Psoas muscle (tissue), 8 donors: ENCODE measurements around the gene CDS1. TPM values are rescaled to one million over a fixed set of nuclear protein-coding genes. Genes with fewer than 3 reads are reported as not detected.
"Not testable (repeated sequence)": the region's sequence is repeated elsewhere in the genome, so short reads cannot be mapped to it uniquely, and the experiment has no call there.

ENCODE experiments used
- ATAC-seq, 4 donors: fragments of 200-7000 bp; cut with Tn5 transposase; one replicate each; pipeline ENCODE4 v1.9.1; 2020; ENCODE audit warnings: moderate library complexity in 3 of 4, mild to moderate bottlenecking in 2 of 4
- DNase-seq, 2 donors: peaks; one replicate each; pipeline ENCODE4 v3.0.0-alpha.2; 2020
- H3K27ac ChIP-seq: fragments of 200-600 bp; one replicate; pipeline ENCODE4 v1.8.0; 2022
- H3K27me3 ChIP-seq, 3 donors: fragments of 200-600 bp in 1 of 3; one replicate each; pipeline versions ENCODE4 v1.6.1 to v1.8.0; 2013 to 2022; ENCODE audit warnings: low read length in 2 of 3, mild to moderate bottlenecking in 2 of 3, moderate library complexity in 1 of 3; ENCODE audit not compliant: insufficient read depth in 3 of 3
- H3K36me3 ChIP-seq, 2 donors: fragments of 200-600 bp in 1 of 2; one replicate each; pipeline versions ENCODE4 v1.6.1 to v1.8.0; 2013 to 2022; ENCODE audit warnings: low read depth in 1 of 2, mild to moderate bottlenecking in 1 of 2, moderate library complexity in 1 of 2; ENCODE audit not compliant: insufficient read depth in 1 of 2
- H3K4me1 ChIP-seq: fragments of 200-600 bp; one replicate; pipeline ENCODE4 v1.8.0; 2022
- H3K4me3 ChIP-seq: fragments of 200-600 bp; one replicate; pipeline ENCODE4 v1.8.0; 2022; ENCODE audit warnings: mild to moderate bottlenecking
- H3K9me3 ChIP-seq: fragments of 200-600 bp; one replicate; pipeline ENCODE4 v1.8.0; 2022
- WGBS, 3 donors: extraction: QIAGEN DNeasy Blood & Tissue Kit; methylation state at CpG; one replicate each; pipeline versions ENCODE4 v1.1.6 to v1.1.7; 2013; 5-methylcytosine and 5-hydroxymethylcytosine counted together
- intact Hi-C, 2 donors: fragments of 100-400 bp; cut with DNase I; formaldehyde crosslinking; loops; one replicate each; pipeline versions ENCODE4 v1.11.0 to v1.14.2; 2022
- polyA plus RNA-seq, 3 donors: library from polyadenylated mRNA; stranded (reverse); fragments of 200-250 nt; gene quantifications; one replicate each; pipeline ENCODE4 v1.2.3, GENCODE V29; 2013
- total RNA-seq, 4 donors: library from RNA; stranded (reverse); fragmentation: NEBNext Ultra II Directional in 2 of 4; extraction: Animal tissue kit (Norgen Biotek cat#: 25700) in 2 of 4; gene quantifications; one replicate each; pipeline versions ENCODE4 v1.2.1 to v1.2.4, GENCODE V29; 2021 to 2023
- TF ChIP-seq, protein P1 (sequence below): fragments of 200-600 bp; IDR thresholded peaks from one replicate; pipeline ENCODE4 v1.8.0; 2022; ENCODE audit warnings: antibody characterized with exemption
- donor health status: healthy with polysubstance abuse.
- donor health status: DM: no; HTN: no; CAD: no; lungs with moderate emphysema.
- donor health status: Bipolar disorder and iron deficiency.
- donor health status: healthy.
- donor health status: DM: yes; HTN: yes; CAD: no.
- donor health status: DM: no; HTN: no; CAD: no.
- donor health status: DM: no; HTN: no; CAD: no.
- donor health status: DM: yes; HTN: yes; CAD: no.

The CDS1 gene
- total and polyA plus RNA-seq, 7 donors, result 0.03 to 0.37 (median 0.04) TPM; not detected in 1

DNA sequence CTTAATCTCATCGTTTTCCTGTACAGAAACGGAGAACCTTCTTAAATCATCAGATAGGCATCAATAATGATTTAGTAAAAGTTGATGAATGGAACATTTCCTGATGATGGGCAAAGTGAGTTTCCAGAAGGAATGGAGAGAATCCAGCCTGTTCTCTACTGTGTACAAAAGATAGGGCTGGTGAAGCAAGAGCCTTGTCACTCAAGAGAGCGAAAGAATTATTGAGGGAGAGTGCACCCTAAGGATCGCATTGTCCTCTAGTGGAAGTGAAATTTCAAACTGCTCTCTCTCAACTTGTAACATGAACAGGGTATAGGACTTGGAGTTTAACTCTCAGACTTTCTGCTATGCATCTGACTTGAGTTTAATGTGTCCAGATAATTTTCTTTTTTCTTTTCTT lies 69.6 kb downstream of the CDS1 start:
- DNase-seq (no peak), ATAC-seq (no peak)
- Histone ChIP-seq H3K27ac (no peak overlapping the region), H3K9me3 (no peaks in the 10 kb centered on the region), H3K27me3 (no peaks in the 10 kb centered on the region), H3K4me3 (no peak overlapping the region), H3K36me3 (no peaks in the 10 kb centered on the region), H3K4me1 (no peaks in the 10 kb centered on the region)
- WGBS, 3 donors, result 85 to 86% (median 85%) methylated on average over 4 of the region's 4 CpGs
- intact Hi-C loops, result no loop called here
- TF ChIP-seq, protein P1, sequence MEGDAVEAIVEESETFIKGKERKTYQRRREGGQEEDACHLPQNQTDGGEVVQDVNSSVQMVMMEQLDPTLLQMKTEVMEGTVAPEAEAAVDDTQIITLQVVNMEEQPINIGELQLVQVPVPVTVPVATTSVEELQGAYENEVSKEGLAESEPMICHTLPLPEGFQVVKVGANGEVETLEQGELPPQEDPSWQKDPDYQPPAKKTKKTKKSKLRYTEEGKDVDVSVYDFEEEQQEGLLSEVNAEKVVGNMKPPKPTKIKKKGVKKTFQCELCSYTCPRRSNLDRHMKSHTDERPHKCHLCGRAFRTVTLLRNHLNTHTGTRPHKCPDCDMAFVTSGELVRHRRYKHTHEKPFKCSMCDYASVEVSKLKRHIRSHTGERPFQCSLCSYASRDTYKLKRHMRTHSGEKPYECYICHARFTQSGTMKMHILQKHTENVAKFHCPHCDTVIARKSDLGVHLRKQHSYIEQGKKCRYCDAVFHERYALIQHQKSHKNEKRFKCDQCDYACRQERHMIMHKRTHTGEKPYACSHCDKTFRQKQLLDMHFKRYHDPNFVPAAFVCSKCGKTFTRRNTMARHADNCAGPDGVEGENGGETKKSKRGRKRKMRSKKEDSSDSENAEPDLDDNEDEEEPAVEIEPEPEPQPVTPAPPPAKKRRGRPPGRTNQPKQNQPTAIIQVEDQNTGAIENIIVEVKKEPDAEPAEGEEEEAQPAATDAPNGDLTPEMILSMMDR, result no peak

DNA sequence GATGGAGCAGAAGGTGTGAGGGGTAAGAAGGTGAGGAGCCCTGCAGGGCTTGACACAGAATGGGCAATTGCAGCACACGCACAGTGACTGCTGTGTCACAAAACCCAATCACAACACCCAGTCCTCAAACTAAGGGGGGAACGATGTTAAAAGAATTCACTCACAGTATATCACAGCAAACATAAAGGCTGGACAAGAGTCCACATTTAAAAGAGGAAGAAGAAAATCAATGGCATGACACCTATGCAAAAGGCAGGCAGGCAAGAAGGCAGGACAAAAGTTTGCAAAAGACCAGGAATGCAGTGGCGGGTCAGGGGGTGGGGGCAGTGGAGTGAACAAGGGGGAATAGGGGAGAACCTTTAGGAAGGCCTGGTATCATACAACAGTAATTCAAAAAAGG lies 77.7 kb downstream of the CDS1 start:
- DNase-seq (no peak), ATAC-seq (no peak)
- TF ChIP-seq, protein P1, result no peak
- intact Hi-C loops, result no loop called here
- H3K27ac ChIP-seq, result no peak overlapping the region
- no peaks in the 10 kb centered on the region for H3K4me1 ChIP-seq
- WGBS, 3 donors, result 93 to 97% (median 95%) methylated on average over 3 of the region's 3 CpGs
- no peaks in the 10 kb centered on the region for H3K9me3 ChIP-seq
- no peaks in the 10 kb centered on the region for H3K27me3 ChIP-seq
- H3K4me3 ChIP-seq, result no peak overlapping the region
- H3K36me3 ChIP-seq, result no peaks in the 10 kb centered on the region

DNA sequence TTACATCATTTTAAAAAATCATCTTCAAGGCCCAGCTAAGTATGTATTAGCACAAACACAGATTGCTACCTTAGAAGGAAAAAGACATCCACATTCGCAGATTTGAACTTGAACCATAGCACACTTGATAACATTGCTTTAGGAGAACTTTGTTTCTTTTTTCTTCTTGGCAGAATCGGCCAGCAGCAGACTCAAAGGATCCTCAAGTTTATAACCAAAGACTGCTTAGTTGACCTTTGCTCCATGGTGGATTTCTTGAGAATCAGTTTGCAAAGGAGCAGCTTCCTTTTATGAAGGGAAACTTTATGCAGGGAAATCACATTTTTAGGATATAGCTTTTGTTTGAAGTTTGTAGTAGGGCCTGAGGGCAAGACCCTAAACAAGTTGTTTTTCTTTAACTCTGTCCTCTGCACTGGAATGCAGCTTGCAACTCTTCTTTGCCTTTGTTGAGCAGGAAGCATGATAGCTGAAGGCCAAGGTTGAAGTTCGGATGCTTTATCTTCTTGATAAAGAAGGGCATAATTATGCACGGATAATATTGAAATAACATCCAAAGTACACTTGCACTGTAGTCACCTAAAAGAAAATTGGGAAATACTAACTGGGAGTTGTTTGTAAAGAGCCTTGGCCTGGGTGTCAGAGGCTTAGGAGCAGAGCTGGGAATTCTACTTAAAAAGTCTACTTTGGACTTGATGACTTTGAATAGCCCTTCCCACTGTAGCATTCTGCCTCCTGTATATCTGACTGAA lies 78.4 kb downstream of the CDS1 start:
- DNase-seq, result no peak
- Histone ChIP-seq H3K36me3 (peaks cover 0 to 6% of the 10 kb centered on the region in 2 donors), H3K27ac (no peak overlapping the region), H3K9me3 (no peaks in the 10 kb centered on the region), H3K4me3 (no peak overlapping the region), H3K4me1 (no peaks in the 10 kb centered on the region), H3K27me3 (no peaks in the 10 kb centered on the region)
- ATAC-seq, result no peak
- WGBS, 3 donors, result 71 to 79% (median 75%) methylated on average over 4 of the region's 4 CpGs
- intact Hi-C loops, result no loop called here
- TF ChIP-seq, protein P1, result no peak

DNA sequence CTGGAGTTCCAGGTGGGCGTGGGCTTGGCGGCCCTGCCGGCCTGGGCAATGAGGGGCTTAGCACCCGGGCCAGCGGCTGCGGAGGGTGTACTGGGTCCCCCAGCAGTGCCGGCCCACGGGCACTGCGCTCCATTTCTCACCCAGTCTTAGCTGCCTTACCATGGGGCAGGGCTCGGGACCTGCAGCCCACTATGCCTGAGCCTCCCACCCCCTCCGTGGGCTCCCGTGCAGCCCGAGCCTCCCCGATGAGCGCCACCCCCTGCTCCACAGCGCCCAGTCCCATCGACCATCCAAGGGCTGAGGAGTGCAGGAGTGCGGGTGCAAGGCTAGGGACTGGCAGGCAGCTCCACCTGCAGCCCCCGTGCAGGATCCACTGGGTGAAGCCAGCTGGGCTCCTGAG lies 81.8 kb downstream of the CDS1 start:
- H3K27me3 ChIP-seq, H3K9me3 ChIP-seq, ATAC-seq, H3K27ac ChIP-seq, H3K4me3 ChIP-seq, intact Hi-C loops, H3K4me1 ChIP-seq, DNase-seq: not testable (repeated sequence)
- H3K36me3 ChIP-seq, result peaks cover 0 to 34% of the 10 kb centered on the region in 2 donors
- 97 to 98% (median 98%) methylated on average over 18 to 19 of the region's 19 CpGs for WGBS, 3 donors

DNA sequence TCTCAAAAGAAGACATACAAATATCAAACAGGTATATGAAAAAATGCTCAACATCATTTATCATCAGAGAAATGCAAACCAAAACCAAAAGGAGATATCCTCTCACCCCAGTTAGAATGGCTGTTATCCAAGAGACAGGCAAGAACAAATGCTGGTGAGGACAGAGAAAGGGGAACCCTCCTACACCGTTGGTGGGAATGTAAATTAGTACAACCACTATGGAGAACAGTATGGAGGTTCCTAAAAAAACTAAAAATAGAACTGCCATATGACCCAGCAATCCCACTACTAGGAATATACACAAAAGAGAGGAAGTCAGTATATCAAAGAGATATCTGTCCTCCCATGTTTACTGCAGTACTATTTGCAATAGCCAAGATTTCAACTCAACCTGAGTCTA lies 83.5 kb downstream of the CDS1 start:
- intact Hi-C loops, result no loop called here
- Histone ChIP-seq H3K4me1 (no peaks in the 10 kb centered on the region), H3K9me3 (no peaks in the 10 kb centered on the region), H3K4me3 (no peak overlapping the region), H3K27me3 (no peaks in the 10 kb centered on the region), H3K36me3 (peaks cover 3 to 49% of the 10 kb centered on the region in 2 donors), H3K27ac (no peak overlapping the region)
- TF ChIP-seq, protein P1, result no peak
- ATAC-seq, result no peak
- 90 to 100% (median 95%) methylated on average over 1 of the region's 1 CpG for WGBS, 3 donors
- no peak for DNase-seq
